Lower leg skin (tissue), 3 donors: ENCODE results near the gene LHFPL2.

Experiments used
- POLR2A ChIP-seq, 2 donors: fragments of 450-650 bp; IDR thresholded peaks; one replicate each; pipeline ENCODE4 v1.6.1; 2016 to 2017; ENCODE audit warnings: antibody characterized with exemption in 2 of 2, mild to moderate bottlenecking in 1 of 2, moderate library complexity in 1 of 2
- TF ChIP-seq, protein P1 (sequence below), 3 donors: fragments of 450-650 bp; IDR thresholded peaks; one replicate each; pipeline ENCODE4 v1.5.1; 2016; ENCODE audit warnings: antibody characterized with exemption in 3 of 3, mild to moderate bottlenecking in 3 of 3, moderate library complexity in 2 of 3

DNA sequence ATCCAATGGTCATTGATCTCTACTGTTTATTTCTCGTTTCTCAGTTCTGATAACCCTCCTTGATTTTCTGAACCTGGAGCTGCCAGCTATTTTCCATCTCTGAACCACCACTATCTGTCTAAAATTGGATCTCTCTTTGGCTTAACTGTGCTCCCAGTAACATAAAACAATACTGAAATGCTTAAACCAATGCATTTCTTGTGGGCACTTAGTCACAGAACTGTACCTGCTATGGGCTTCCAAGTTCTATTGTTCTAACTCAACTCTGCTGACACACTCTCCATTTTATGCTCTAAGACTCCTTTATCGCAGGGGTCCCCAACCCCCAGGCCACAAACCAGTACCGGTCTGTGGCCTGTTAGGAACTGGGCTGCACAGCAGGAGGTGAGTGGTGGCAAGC lies 120.6 kb downstream of the LHFPL2 start:
- TF ChIP-seq, protein P1, sequence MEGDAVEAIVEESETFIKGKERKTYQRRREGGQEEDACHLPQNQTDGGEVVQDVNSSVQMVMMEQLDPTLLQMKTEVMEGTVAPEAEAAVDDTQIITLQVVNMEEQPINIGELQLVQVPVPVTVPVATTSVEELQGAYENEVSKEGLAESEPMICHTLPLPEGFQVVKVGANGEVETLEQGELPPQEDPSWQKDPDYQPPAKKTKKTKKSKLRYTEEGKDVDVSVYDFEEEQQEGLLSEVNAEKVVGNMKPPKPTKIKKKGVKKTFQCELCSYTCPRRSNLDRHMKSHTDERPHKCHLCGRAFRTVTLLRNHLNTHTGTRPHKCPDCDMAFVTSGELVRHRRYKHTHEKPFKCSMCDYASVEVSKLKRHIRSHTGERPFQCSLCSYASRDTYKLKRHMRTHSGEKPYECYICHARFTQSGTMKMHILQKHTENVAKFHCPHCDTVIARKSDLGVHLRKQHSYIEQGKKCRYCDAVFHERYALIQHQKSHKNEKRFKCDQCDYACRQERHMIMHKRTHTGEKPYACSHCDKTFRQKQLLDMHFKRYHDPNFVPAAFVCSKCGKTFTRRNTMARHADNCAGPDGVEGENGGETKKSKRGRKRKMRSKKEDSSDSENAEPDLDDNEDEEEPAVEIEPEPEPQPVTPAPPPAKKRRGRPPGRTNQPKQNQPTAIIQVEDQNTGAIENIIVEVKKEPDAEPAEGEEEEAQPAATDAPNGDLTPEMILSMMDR (IDR thresholded peaks at IDR 0.05): no peak
- TF ChIP-seq POLR2A (IDR thresholded peaks at IDR 0.05): no peak
